Measurements from ENCODE around the gene TMEM184C. TPM values are rescaled to one million over a fixed set of nuclear protein-coding genes. Genes with fewer than 3 reads are reported as not detected.

Gene TMEM184C
- total and polyA plus RNA-seq, 2 of the 8 experiments (the other 6 are each of a cell fraction or from before 2014, with no cell fraction given) = 11.1 to 42.4 TPM

- Histone ChIP-seq H2AK5ac (ENCODE audit: low read depth, low read length) (no peak overlapping the region), H3K4me2 (ENCODE audit: insufficient read depth in 1 of 2, low read depth in 2 of 2, low read length in 2 of 2) (no peak overlapping the region), H3K36me3 (ENCODE audit: control insufficient read depth in 2 of 4, insufficient read depth in 4 of 4, low read length in 3 of 4) (no peaks in the 10 kb centered on the region), H2BK12ac (ENCODE audit: low read depth, low read length) (no peak overlapping the region), H3K9ac (replicated peaks in 1 of 4; ENCODE audit: extremely low read depth in 1 of 4, low read depth in 3 of 4, low read length in 3 of 4) (no peak overlapping the region), H3K4ac (replicated peaks; ENCODE audit: insufficient read length, low read depth, low read length) (no peak overlapping the region), H2BK20ac (ENCODE audit: low read length) (no peak overlapping the region), H2BK5ac (ENCODE audit: low read depth, low read length) (no peak overlapping the region), H3K56ac (replicated peaks; ENCODE audit: insufficient read length, low read depth, low read length) (no peak overlapping the region), H3K79me1 (ENCODE audit: low read depth, low read length) (no peaks in the 10 kb centered on the region), H3K9me3 (ENCODE audit: insufficient read depth in 2 of 2, low read depth in 1 of 2, low read length in 1 of 2) (no peaks in the 10 kb centered on the region), H3K14ac (ENCODE audit: insufficient read length) (no peak overlapping the region), H3K18ac (ENCODE audit: extremely low read depth, low read length) (no peak overlapping the region), H3K27ac (ENCODE audit: low read depth, low read length) (no peak overlapping the region), H2BK120ac (replicated peaks; ENCODE audit: low read depth, low read length) (no peak overlapping the region), H3K4me1 (replicated peaks in 1 of 4; ENCODE audit: control insufficient read depth in 3 of 4, insufficient read depth in 4 of 4, low read length in 3 of 4) (peaks cover 0 to 3% (median 0%) of the 10 kb centered on the region in 4 experiments; a peak in 1 of 7 replicates), H2BK15ac (ENCODE audit: low read length) (no peak overlapping the region), H4K8ac (ENCODE audit: extremely low read depth, insufficient read depth, low read length) (no peak overlapping the region), H4K91ac (replicated peaks; ENCODE audit: insufficient read length, low read length) (no peak overlapping the region), H3K23me2 (ENCODE audit: low read depth, low read length) (no peaks in the 10 kb centered on the region), H4K20me1 (replicated peaks in 1 of 2; ENCODE audit: control insufficient read depth in 1 of 2, insufficient read depth in 2 of 2, low read length in 2 of 2) (no peaks in the 10 kb centered on the region), H3K79me2 (ENCODE audit: control insufficient read depth in 1 of 2, insufficient read depth in 2 of 2, low read length in 2 of 2) (no peaks in the 10 kb centered on the region), H3K27me3 (replicated peaks in 1 of 4; ENCODE audit: control insufficient read depth in 3 of 4, extremely low read depth in 1 of 4, insufficient read depth in 3 of 4, low read length in 3 of 4) (no peaks in the 10 kb centered on the region), H3K23ac (ENCODE audit: insufficient read length) (no peak overlapping the region), H3K4me3 (ENCODE audit: extremely low read depth in 1 of 4, insufficient read depth in 2 of 4, low read depth in 3 of 4, low read length in 4 of 4) (no peak overlapping the region), H2AFZ (ENCODE audit: low read length) (no peak overlapping the region), H4K5ac (ENCODE audit: insufficient read length, low read depth, low read length) (no peak overlapping the region)
- ChIA-PET CTCF (ENCODE audit: partially characterized antibody) (interaction anchor here (0.6 to 10.2 kb wide), 15 partner anchors 8 to 502 kb away, joined by 3 to 93 read pairs (median 3); partner anchors contain the start of gene TMEM184C), POLR2A (ENCODE audit: partially characterized antibody) (interaction anchor here (0.8 kb wide), 1 partner anchor 12 kb away, joined by 3 read pairs; no protein-coding TSS in a partner anchor)
- WGBS, 2 experiments (ENCODE audit: extremely low coverage in 1 of 2, insufficient coverage in 1 of 2, insufficient read length in 1 of 2, insufficient replicate concordance in 2 of 2, low coverage in 1 of 2, low lambda C conversion rate in 2 of 2, missing lambda C conversion rate in 1 of 2) = 82% methylated on average over 1 of the region's 1 CpG; no CpG with 5 or more reads in 1 of the 2 experiments
- FAIRE-seq (no peak), DNase-seq (ENCODE audit: low read depth in 1 of 2, low spot score in 2 of 2) (no peak)
- no peak for TF ChIP-seq KDM4A (IDR thresholded peaks at IDR 0.05; ENCODE audit: low read depth, low read length, severe bottlenecking)
- TF ChIP-seq, protein P1, sequence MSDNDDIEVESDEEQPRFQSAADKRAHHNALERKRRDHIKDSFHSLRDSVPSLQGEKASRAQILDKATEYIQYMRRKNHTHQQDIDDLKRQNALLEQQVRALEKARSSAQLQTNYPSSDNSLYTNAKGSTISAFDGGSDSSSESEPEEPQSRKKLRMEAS (IDR thresholded peaks at IDR 0.05) = no peak
- TF ChIP-seq ZNF274 (IDR thresholded peaks at IDR 0.05; ENCODE audit: borderline replicate concordance, extremely low read depth, low read length) = no peak
Observed at GRCh38 chr4:147596981-147597380, 20.2 kb upstream of the TMEM184C start.

Data from H1 (cell line).